Spleen (tissue), 7 donors: ENCODE measurements around the gene FSTL4.
A peak's percentile ranks its signal among the peaks of the same experiment; 100 is the strongest.

Source experiments
- POLR2A ChIP-seq, 3 donors: fragments of 450-650 bp; IDR thresholded peaks; one replicate each; pipeline ENCODE4 v1.5.1; 2017; ENCODE audit warnings: antibody characterized with exemption in 3 of 3, mild to moderate bottlenecking in 1 of 3
- TF ChIP-seq, protein P1 (sequence below), 11 experiments: fragments of 200-600 bp in 7 of 11; fragments of 450-650 bp in 4 of 11; sonication (generic) in 4 of 11; IDR thresholded peaks in 8 of 11; conservative IDR thresholded peaks in 3 of 11; 1 replicate in 7 of 11; 2 replicates in 4 of 11; pipeline versions ENCODE4 v1.4.0 to v1.8.0; 2016 to 2021; ENCODE audit warnings: antibody characterized with exemption in 11 of 11, inconsistent platforms in 4 of 11, mild to moderate bottlenecking in 1 of 11
- donor health status: DM: no; HTN: no; CAD: no; lungs with moderate emphysema.
- donor health status: DM: no; HTN: no; CAD: no.
- donor health status: DM: no; HTN: no; CAD: no.

DNA sequence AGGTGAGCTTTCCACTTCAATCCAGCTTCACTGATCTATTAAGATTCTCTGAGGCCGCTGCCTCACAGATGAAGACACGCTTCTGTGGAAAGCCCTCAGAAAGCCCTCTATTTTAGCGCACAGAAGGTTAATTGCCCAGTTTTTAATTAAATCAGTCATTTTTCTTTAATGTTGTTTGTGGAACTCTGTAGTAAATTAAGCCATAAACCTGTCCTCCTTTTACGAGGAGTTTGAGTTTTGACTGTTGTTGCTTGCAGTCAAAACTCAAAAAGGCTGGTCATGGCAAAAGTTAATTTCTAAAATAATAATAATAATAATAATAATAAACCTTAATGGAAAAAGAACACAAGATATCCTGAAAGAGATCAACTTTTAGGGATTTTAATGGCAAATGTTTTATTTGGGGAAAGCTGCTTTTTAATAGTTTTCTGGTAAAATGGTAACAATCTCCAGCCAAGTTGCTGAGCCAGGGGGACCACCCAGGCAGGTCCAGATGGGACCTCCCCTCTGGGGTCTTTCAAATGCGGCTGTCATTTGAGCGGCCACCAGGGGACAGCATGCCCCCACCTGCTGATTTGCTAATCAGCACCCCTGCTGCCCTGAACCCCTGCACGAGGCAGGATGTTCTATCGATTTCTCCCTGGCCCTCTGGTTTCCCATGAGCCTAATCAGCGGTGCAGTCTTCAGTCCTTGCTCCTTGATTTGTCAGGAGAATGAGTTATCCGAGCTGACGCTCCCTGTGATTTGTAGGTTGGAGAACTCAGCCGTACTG lies 247.2 kb downstream of the FSTL4 start:
- TF ChIP-seq, protein P1, sequence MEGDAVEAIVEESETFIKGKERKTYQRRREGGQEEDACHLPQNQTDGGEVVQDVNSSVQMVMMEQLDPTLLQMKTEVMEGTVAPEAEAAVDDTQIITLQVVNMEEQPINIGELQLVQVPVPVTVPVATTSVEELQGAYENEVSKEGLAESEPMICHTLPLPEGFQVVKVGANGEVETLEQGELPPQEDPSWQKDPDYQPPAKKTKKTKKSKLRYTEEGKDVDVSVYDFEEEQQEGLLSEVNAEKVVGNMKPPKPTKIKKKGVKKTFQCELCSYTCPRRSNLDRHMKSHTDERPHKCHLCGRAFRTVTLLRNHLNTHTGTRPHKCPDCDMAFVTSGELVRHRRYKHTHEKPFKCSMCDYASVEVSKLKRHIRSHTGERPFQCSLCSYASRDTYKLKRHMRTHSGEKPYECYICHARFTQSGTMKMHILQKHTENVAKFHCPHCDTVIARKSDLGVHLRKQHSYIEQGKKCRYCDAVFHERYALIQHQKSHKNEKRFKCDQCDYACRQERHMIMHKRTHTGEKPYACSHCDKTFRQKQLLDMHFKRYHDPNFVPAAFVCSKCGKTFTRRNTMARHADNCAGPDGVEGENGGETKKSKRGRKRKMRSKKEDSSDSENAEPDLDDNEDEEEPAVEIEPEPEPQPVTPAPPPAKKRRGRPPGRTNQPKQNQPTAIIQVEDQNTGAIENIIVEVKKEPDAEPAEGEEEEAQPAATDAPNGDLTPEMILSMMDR (IDR thresholded peaks at IDR 0.05 in 8 of 11, conservative IDR thresholded peaks at IDR 0.05 in 3 of 11) = peak in 1 of 11 experiments; percentile 8
- no peak for TF ChIP-seq POLR2A (IDR thresholded peaks at IDR 0.05)
